NCI-H1694 (cell line): ENCODE results near the gene TUBGCP6.

Experiments used
- DNase-seq: peaks from one replicate; lab custom pipeline; 2025; lab: John Stamatoyannopoulos, UW

TUBGCP6 gene, protein sequence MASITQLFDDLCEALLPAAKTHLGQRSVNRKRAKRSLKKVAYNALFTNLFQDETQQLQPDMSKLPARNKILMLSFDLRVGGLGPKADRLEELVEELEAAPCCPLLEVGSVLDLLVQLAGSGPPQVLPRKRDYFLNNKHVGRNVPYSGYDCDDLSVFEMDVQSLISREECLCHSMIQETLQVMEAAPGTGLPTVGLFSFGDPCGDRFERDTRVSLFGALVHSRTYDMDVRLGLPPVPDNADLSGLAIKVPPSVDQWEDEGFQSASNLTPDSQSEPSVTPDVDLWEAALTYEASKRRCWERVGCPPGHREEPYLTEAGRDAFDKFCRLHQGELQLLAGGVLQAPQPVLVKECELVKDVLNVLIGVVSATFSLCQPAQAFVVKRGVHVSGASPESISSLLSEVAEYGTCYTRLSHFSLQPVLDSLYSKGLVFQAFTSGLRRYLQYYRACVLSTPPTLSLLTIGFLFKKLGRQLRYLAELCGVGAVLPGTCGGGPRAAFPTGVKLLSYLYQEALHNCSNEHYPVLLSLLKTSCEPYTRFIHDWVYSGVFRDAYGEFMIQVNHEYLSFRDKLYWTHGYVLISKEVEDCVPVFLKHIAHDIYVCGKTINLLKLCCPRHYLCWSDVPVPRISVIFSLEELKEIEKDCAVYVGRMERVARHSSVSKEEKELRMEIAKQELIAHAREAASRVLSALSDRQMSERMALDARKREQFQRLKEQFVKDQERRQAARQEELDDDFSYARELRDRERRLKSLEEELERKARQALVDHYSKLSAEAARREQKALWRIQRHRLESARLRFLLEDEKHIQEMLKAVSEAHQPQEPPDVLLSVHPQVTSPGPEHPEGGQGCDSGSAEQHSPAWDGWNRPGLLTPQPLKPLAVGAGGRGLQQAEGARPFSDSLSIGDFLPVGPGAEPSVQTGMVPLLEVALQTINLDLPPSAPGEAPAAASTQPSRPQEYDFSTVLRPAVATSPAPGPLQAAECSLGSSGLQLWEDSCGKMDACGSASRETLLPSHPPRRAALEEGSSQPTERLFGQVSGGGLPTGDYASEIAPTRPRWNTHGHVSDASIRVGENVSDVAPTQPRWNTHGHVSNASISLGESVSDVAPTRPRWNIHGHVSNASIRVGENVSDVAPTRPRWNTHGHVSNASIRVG (N-terminal part only)

DNA sequence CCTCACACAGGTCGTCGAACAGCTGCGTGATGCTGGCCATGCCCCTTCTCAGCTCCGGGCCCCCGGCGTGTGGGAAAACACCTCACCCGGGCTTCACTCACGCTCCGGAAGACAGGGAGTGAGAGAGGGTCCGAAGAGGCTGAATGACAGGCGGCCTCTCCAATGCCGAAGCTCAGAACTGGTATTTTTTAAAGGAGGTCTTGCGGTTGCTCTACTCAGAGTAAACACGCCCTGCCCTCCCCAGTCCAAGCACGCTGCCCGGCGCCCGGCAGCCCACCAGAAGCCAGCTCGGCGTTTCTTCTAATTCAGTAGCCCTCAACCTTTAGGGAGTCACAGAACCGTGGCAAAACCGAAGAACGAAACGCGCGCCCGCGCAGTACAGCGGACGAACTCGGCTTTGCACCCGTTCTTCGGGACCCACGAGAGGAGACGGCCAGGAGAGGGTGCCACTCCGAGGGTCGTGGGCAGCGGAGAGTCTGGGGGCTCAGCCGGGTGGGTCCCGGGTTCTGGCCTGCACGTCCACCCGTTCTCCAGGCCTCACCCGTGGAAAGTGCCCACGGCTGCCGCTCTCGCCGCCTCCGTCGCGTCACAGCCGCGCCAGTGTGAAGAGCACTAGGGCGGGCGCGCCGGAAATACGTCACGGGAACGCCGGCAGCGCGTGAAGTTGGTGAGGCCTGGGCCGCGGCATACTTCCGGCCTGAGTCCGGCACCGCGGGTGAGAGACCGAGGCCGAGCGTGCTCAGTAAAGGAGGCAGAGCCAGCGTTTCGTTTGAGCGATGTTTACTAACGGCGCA, at the start of gene TUBGCP6:
TSS of gene TUBGCP6 (minus strand) at position 604 of the 794 bp plus-strand sequence. CDS start at position 40, 564 bp downstream.
- peak; percentile 82 for DNase-seq

DNA sequence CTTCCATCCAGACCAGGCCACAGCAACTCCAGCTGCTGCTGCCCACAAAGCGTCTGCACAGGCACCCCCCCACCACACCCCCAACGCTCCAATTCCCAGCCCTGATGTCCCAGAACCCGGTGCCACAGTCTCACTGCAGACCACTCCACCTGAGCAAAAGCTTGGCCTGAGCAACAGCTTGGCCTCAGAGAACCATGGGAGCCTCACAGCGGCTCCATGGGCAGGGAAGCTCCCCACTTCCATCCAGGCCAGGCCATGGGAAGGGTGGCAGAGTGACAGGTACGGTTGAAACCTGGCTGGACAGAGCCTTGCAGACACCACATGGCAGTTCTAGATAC, 49.5 kb upstream of the TUBGCP6 start:
- DNase-seq: no peak

DNA sequence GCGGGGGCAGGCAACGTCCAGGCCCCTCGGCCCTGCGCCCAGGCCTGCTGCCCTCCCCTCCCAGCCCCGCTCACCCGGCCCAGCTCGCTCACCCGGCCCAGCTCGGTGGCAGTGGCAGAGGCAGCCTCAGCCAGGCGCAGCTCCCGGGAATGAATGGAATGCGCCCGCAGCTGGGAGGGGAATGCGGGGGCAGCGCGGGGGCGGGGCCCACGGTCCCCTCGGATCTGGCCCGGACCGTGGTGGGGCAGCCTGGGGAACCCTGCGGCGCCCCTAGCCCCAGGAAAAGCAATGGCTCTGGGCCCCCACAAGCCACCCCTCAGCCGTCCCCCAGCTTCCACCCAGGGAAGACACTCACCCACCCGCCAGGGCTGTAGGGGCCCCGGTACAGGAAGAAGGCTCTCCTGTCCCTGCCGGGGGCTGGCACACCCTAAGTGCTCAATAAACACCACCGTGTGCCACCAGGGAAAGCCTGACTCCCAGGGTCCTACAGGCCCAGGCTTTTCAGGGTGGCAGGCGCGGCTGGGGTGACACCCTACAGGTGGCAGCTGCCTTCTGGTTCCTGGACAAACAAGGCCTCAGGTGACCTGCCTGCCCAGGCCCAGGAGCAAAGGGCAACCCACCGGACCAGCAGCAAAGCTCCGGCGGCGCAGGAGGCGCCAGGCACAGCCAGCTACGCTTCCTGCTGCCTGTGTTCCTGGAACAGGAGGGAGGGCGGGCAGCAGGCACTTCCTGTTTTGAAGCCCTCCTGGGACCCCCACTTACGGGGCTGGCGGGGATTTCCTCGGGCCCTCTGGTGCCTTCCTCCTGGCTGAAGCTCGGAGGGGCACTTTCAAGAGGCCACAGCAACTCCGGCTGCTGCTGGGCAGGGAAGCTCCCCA, 48.9 kb upstream of the TUBGCP6 start:
- no peak for DNase-seq

DNA sequence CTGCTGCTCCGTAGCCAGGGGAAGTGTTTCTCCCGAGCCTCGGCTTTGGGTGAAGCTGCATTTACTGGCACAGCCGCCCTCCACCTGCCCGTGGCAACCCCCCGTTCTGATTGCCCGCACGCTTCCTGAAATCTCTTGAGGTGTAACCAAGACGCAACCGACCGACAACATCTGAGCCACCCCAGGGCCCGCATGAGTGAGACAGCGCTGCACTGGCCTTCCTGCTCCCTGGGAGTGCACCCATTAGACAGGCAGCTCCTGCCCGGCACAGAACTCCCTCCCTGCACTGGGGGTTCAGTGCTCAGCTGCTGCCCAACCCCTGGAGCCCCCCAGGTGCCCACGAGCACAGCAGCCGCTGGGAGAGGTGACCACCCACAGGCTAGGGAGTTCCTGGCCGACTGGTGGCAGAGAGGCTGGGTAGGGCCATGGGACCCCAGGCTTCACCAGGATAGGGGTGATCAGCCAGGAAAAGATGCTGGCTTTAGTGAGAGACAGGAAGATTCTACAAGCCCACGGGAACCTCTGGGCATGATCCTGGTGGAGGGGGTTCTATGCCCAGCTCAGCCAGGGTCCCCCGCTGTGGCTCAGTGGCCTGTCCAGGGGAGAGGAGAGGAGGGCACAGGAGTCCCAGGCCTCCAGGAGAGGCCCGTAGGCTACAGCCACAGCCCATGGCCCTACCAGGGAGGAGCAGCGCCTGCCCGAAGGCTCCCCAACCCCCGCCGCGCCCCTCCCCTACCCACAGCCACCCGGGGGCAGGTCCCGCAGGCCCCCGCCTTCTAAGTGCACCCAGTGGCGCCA, 48.0 kb upstream of the TUBGCP6 start:
- DNase-seq: no peak

DNA sequence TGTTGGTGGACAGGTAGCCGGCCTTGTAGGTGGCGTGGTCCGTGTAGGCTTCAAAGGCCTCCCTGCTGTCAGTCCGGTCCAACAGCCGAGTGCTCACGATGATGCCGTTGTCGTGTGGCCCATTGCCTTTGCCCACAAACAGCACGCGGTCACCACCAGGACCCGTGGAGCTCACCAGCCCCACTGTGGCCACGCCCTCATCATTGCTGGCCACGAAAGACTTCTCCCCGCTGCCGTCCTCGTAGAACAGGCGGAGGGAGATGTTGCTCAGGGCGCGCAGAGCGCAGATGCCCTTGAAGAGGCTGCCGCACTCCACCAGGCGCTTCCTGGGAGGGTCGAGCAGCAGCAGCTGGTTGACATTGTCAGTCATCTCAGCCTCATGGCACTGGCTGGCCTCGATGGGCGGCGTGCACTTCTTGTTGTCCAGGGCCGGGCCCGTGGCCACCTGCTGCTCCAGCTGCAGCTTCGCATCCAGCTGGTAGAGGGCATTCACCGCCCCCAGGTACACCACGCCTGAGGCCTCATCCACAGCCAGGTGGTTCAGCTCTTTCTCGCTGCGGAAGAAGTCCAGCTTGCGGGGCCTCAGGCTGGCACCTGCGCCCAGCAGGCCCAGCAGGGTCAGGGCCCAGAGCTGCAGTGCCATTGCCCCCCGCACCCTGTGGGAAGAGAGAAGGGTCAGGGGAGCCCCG, 45.3 kb upstream of the TUBGCP6 start:
- no peak for DNase-seq

DNA sequence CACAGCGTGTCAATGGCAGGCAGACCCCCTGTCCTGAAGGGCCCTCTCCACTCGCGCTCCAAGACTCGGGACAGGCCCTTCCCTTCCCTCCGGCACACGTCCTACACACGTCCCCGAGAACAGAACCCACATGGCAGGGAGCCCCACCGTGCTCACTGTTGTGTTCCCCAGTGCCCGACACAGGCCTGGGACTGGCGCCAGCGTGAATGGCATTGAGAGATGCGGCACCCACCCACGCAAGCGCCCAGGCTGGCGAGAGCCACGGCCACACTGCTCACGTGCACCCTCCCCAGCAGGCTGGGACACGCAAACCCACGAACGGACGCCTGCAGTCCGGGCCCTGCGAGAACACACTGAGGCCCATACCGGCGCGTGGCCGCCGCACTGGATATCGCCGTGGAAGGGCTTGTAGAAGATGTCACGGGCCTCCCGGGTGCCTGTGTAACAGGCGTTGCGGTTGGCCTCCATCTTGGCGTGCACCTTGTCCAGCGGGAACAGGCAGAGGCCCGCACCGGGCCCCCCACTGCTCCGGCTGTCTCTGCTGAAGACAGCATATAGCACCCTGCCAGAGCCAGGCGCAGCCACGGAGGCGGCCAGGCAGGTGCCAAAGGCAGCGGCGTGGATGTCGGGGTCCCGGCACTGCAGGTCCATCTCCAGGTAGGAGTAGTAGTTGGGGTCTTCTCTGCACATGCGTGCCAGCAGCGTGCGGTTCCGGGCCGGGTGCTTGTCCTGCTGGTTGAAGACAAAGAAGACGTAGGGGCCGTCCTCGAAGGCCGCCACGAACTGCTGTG, 44.5 kb upstream of the TUBGCP6 start:
- no peak for DNase-seq

DNA sequence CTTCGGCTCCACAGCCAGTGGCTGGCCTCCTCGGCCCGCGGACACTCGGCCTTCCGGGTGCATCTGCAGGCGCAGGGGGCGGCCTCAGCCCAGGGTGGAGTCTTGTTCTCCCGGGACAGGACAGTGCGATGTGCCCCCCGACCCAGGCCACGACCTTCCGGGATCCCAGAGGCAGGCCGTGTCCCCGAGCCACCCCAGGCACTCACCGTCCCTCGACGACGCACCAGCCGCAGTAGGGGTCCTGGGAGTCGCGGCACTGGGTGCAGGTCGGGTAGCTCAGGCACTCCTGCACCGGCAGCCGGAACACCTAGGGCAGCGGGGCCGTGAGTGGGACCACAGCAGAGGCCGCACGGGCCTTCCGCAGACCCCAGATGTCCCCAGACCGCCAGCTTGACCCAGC, 42.9 kb upstream of the TUBGCP6 start:
- no peak for DNase-seq

DNA sequence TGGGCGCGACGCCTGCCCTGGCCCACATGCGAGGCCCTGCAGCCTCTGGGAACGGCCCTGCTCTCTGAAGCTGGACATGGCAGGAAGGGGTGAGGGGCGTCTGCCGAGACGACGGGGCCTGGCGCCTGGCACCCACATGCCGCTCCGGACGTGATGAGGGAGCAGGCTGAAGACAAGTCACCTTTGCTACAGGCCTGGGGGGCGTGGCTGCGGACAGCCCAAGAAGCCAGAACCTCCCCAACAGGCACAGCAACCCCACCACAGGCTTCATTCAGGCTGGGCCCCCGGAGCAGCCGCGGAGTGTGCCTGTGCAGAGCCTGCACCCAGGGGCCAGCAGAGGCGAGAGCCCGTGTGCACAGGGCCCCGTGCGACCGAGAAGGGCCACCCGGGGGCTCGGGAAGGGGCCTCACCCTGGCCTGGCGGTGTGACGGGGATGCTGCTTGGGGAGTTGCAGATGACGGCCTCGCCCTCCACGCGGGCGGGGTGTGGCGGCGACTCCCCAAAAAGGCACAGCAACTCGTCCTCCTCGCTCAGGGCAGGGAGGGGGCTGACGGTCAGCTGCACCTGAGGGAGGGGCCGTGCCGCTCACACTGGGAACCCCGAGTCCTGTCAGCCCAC, 42.0 kb upstream of the TUBGCP6 start:
- no peak for DNase-seq

DNA sequence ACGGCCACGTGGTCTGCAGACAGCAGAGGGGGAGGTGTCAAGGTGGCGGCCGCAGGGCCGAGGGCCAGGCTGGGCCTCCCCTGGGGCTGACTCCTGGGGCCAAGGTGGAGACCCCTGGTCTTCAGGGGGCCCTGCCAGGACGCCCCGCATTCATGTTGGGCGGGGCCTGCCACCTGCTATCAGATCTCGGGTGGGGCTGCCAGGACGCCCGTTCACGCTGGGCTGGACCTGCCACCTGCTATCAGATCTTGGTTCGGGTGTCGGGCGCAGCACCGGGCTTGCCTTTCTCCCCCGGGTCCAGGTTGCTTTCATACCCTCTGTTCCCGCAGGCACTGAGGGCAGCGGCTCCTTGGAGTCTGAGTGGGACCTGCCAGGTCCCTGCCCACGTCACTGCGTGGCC, 41.5 kb upstream of the TUBGCP6 start:
- no peak for DNase-seq

DNA sequence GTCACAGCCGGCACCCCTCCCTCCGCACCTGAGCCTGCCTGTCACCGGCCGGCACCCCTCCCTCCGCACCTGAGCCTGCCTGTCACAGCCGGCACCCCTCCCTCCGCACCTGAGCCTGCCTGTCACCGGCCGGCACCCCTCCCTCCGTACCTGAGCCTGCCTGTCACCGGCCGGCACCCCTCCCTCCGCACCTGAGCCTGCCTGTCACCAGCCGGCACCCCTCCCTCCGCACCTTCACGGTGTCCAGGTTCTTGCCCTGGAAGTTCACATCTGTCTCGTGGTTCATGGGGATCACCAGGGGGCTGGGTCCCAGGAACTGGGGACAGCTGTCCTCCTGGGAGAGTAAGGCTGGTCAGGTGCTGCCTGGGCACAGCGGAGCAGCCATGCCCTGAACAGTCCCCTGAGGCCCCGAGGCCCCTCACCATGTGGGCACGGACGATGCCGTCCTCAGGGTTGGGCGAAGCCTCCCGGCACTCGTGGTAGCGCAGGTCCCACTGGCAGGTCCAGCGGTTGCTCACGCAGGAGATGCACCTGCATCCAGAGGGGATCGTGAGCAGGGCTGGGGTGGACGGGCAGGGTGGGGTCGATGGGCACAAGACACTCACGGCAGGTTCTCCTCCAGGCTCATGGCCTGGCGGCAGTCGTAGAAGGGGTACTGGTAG, 40.9 kb upstream of the TUBGCP6 start:
- DNase-seq: no peak

DNA sequence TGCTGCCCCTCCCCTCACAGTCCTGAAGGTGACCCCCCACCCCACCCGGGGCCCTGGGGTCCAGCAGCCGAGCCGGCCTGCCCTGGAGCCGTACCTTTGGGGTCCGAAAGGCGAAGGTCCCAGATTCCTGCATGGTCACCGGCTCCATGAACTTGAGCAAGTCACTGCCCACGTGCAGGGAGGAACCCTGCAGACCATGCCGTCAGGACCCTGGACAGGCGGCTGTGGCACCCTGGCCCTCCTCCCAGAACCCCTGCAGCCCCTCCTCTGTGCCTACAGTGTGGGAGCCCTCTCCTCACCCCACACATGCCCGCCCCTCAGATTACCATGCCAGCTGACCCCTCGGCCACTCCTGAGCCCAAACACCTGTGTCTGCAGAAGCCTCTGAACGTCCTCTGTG, 39.7 kb upstream of the TUBGCP6 start:
- DNase-seq: no peak

DNA sequence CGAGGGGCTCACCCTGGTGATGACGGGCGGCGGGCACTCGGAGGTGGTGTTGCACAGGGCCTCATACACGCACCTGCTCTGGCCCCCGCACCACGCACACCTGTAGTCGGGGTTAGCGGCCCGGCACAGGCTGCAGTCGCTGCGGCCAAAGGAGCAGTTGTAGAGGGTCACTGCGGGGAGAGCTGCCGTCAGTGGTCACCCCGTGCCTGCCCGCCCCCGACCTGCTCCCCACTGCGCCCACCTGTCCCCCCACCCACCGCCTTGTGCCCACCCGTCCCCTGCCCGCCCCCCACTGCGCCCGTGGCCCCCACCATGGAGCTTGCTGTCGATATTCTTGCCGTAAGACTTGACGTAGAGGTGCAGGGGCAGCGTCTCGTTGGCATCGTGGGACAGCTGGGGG, 39.0 kb upstream of the TUBGCP6 start:
- DNase-seq: no peak

DNA sequence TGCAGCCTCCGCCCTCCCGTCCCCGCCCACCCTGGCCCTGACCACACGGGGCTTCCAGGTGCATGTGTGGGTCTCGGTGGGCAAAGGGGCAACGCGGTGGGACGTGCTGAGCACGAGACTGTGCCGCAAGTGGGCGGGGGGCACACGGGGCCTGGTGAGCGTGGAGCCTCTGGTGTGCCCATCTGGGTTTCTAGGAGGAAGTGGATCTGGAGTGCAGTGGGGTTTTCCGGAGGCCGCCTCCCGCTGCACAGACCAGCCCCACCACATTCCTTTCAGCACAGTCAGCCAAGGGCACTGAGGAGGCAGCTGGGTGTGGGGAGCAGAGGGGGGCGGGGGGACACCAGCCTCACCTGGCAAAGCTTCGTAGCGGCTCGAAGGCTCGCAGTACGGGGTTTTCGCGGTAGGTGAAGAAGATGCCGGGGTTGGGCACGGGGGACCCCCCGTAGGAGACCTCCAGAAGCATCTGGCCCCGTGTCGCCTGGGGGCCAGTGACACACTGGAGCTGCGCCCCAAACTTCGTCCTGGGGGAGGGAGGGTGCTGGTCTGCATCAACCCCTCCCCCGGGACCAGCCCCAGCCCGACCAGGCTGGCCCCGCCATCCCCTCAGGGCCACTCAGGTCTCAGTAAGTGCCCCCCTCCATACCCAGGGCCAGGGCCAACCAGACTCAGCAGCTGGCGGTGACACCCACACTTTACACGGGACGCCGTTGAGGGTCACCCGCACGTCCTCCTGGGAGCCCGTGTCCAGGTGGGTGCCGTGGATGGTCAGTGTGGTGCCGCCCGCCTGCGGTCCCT, 37.7 kb upstream of the TUBGCP6 start:
- DNase-seq: no peak

DNA sequence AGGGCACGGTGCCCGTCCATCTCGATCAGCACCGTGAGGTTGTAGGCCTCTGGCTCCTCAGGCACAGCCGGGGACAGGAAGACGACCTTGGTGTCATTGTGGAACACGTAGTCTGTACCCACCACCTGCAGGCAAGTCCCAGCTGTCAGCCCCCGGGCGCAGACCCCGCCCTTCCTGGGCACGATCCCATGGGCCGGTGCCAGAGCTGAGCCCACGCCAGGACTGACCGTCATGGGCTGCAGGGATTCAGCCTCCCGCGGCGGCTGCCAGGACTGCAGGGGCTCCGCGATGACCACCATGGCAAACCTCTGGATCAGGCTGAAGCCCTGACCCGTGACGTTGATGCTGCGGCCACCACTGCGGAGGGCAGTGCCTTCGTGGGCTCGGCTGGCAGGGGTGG, 37.1 kb upstream of the TUBGCP6 start:
- no peak for DNase-seq

DNA sequence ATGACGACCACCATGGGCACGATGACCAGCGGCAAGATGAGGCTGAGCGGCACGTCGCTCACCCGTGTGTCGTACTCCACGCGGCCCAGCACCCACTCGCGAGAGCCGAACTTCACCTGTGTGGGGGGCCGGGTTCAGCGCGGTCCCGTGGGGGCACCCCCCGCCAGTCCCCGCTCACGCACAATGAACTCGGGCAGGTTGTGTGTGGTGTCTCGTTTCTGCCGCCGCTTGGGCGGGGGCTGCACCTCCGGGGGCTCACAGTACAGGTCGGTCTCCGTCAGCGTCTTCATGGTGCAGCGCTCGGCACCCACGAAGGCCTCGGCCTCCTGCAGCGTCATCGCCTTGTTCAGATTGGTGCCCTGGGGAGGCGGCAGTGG, 36.5 kb upstream of the TUBGCP6 start:
- DNase-seq: no peak

DNA sequence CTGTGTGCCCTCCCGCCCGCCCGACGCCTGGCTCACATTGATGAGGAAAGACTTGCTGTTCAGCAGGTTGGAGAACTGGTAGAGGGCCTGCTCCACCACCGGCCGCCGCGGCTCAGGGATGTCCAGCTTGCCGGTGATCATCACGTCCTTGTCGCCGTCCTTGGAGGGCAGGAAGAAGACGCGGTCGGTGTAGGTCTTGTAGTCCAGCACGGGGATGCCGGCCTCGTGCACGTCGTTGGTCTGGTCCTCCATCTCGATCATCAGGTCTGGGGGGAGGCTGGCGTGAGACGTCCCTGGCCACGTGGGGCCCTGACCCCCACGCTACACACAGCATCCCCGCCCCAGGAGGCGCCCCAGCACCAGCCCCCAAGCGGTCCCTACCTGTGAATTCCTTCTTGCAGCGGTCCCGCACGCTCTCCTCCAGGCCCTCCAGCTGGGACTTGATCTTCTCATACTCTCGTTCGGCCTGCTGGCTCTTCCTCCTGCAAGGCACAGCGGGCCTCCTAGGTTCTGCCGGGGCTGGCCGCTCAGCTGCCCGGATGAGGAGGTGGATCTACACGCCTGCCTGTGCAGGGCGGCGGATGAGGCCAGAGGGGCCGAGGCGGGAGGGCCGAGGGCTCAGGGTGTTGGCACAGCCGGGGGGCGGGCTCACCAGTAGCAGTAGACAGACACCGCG, 36.0 kb upstream of the TUBGCP6 start:
- DNase-seq: no peak
